ENCODE measurements around the gene PPP6C. TPM values are rescaled to one million over a fixed set of nuclear protein-coding genes. Genes with fewer than 3 reads are reported as not detected.

PPP6C gene
- total and polyA plus RNA-seq, 2 of the 13 experiments (the other 11 are each of a cell fraction or from before 2014, with no cell fraction given): 18.5 to 20.9 TPM

DNA sequence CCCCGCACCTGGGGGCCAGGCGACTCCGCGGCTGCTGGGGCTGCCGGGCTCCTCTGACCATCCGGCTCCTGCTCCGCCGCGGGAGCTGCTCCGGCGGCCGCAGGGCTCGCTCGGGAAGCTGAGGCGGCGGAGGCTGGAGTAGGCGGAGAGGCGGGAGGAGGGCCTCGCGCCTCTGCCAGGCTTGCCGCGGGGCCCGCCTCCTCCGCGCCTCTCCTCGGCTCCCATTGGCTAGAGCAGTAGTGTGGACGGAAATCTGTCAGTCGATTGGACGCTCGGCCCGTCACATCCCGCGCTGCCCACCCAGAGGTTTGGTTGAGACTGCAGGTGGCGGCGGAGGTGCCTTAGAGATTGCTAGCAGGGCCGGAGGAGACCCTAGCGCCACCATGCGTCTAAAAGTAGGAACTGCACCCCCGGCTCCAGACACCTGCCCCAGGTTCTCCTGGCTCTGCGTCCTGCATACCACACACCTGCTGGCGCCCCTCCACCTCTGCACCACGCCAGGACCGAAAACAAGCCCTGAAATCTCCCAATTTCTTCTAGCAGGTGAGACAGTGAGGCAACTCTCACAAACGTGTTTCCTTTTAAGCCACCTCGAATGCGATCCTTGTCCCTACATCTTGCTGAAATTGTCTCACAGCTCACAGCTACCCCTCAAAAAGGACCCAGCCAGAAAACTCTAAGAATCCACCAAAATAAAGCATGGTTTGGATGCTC lies 46.1 kb downstream of the PPP6C start, which contains the start of gene SCAI (continued):
- TF ChIP-seq FOXO1 (CRISPR knock-in tag; IDR thresholded peaks at IDR 0.05) (no peak), ZNF776 (CRISPR knock-in tag; IDR thresholded peaks at IDR 0.05) (0 out of 2 replicates have a peak, but pooled peaks have one; percentile 47), ZFP82 (CRISPR knock-in tag; IDR thresholded peaks at IDR 0.05; ENCODE audit: borderline replicate concordance) (0 out of 2 replicates have a peak, but pooled peaks have one; percentile 51), ERF (CRISPR knock-in tag; IDR thresholded peaks at IDR 0.05) (peak; percentile 56; the same call in 1 of the 2 replicates), ZFY (CRISPR knock-in tag; IDR thresholded peaks at IDR 0.05) (peak; percentile 63), SRSF1 (optimal IDR thresholded peaks at IDR 0.05; ENCODE audit: low read depth, low read length) (peak; percentile 43), NBN (conservative IDR thresholded peaks at IDR 0.05) (no peak), ZFP36L1 (CRISPR knock-in tag; IDR thresholded peaks at IDR 0.05) (peak; percentile 80; the same call in 1 of the 2 replicates)
- TF ChIP-seq, protein P1, sequence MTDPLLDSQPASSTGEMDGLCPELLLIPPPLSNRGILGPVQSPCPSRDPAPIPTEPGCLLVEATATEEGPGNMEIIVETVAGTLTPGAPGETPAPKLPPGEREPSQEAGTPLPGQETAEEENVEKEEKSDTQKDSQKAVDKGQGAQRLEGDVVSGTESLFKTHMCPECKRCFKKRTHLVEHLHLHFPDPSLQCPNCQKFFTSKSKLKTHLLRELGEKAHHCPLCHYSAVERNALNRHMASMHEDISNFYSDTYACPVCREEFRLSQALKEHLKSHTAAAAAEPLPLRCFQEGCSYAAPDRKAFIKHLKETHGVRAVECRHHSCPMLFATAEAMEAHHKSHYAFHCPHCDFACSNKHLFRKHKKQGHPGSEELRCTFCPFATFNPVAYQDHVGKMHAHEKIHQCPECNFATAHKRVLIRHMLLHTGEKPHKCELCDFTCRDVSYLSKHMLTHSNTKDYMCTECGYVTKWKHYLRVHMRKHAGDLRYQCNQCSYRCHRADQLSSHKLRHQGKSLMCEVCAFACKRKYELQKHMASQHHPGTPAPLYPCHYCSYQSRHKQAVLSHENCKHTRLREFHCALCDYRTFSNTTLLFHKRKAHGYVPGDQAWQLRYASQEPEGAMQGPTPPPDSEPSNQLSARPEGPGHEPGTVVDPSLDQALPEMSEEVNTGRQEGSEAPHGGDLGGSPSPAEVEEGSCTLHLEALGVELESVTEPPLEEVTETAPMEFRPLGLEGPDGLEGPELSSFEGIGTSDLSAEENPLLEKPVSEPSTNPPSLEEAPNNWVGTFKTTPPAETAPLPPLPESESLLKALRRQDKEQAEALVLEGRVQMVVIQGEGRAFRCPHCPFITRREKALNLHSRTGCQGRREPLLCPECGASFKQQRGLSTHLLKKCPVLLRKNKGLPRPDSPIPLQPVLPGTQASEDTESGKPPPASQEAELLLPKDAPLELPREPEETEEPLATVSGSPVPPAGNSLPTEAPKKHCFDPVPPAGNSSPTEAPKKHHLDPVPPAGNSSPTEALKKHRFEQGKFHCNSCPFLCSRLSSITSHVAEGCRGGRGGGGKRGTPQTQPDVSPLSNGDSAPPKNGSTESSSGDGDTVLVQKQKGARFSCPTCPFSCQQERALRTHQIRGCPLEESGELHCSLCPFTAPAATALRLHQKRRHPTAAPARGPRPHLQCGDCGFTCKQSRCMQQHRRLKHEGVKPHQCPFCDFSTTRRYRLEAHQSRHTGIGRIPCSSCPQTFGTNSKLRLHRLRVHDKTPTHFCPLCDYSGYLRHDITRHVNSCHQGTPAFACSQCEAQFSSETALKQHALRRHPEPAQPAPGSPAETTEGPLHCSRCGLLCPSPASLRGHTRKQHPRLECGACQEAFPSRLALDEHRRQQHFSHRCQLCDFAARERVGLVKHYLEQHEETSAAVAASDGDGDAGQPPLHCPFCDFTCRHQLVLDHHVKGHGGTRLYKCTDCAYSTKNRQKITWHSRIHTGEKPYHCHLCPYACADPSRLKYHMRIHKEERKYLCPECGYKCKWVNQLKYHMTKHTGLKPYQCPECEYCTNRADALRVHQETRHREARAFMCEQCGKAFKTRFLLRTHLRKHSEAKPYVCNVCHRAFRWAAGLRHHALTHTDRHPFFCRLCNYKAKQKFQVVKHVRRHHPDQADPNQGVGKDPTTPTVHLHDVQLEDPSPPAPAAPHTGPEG (CRISPR knock-in tag; IDR thresholded peaks at IDR 0.05): 0 out of 2 replicates have a peak, but pooled peaks have one; percentile 19
- TF ChIP-seq, protein P2, sequence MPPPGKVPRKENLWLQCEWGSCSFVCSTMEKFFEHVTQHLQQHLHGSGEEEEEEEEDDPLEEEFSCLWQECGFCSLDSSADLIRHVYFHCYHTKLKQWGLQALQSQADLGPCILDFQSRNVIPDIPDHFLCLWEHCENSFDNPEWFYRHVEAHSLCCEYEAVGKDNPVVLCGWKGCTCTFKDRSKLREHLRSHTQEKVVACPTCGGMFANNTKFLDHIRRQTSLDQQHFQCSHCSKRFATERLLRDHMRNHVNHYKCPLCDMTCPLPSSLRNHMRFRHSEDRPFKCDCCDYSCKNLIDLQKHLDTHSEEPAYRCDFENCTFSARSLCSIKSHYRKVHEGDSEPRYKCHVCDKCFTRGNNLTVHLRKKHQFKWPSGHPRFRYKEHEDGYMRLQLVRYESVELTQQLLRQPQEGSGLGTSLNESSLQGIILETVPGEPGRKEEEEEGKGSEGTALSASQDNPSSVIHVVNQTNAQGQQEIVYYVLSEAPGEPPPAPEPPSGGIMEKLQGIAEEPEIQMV (CRISPR knock-in tag; IDR thresholded peaks at IDR 0.05; ENCODE audit: low read depth): no peak
- TF ChIP-seq, protein P3, sequence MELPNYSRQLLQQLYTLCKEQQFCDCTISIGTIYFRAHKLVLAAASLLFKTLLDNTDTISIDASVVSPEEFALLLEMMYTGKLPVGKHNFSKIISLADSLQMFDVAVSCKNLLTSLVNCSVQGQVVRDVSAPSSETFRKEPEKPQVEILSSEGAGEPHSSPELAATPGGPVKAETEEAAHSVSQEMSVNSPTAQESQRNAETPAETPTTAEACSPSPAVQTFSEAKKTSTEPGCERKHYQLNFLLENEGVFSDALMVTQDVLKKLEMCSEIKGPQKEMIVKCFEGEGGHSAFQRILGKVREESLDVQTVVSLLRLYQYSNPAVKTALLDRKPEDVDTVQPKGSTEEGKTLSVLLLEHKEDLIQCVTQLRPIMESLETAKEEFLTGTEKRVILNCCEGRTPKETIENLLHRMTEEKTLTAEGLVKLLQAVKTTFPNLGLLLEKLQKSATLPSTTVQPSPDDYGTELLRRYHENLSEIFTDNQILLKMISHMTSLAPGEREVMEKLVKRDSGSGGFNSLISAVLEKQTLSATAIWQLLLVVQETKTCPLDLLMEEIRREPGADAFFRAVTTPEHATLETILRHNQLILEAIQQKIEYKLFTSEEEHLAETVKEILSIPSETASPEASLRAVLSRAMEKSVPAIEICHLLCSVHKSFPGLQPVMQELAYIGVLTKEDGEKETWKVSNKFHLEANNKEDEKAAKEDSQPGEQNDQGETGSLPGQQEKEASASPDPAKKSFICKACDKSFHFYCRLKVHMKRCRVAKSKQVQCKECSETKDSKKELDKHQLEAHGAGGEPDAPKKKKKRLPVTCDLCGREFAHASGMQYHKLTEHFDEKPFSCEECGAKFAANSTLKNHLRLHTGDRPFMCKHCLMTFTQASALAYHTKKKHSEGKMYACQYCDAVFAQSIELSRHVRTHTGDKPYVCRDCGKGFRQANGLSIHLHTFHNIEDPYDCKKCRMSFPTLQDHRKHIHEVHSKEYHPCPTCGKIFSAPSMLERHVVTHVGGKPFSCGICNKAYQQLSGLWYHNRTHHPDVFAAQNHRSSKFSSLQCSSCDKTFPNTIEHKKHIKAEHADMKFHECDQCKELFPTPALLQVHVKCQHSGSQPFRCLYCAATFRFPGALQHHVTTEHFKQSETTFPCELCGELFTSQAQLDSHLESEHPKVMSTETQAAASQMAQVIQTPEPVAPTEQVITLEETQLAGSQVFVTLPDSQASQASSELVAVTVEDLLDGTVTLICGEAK (IDR thresholded peaks at IDR 0.05): no peak
- TF ChIP-seq, protein P3 (CRISPR knock-in tag; IDR thresholded peaks at IDR 0.05): no peak; the same call in 1 of the 2 replicates
